Measurements from ENCODE around the gene FOXP3.
"Not testable (repeated sequence)": the region's sequence is repeated elsewhere in the genome, so short reads cannot be mapped to it uniquely, and the experiment has no call there.

Gene FOXP3

GRCh38 chrX:49264460-49264859, at the start of gene FOXP3:
FOXP3 (minus strand) TSS chrX:49264710; CDS start chrX:49258505, 6,205 bp downstream.
- DNase-seq = no peak

- no peak for DNase-seq
These were observed 47.7 kb upstream of the FOXP3 start for GRCh38 chrX:49312176-49312575.

GRCh38 chrX:49310371-49310770, 45.9 kb upstream of the FOXP3 start:
- no peak for DNase-seq

GRCh38 chrX:49309401-49309981, 45.0 kb upstream of the FOXP3 start:
- no peak for DNase-seq

- no peak for DNase-seq
These were observed 44.2 kb upstream of the FOXP3 start for GRCh38 chrX:49308604-49309269.

- not testable (repeated sequence) for DNase-seq
These were observed 43.3 kb upstream of the FOXP3 start for GRCh38 chrX:49307775-49308174.

GRCh38 chrX:49303346-49303745, 38.8 kb upstream of the FOXP3 start, which contains the start of gene GAGE10:
GAGE10 (plus strand) TSS chrX:49303646; CDS start chrX:49304860, 1,214 bp downstream.
- no peak for DNase-seq

GRCh38 chrX:49300703-49301102, 36.2 kb upstream of the FOXP3 start:
- DNase-seq = no peak

GRCh38 chrX:49299293-49299692, 34.8 kb upstream of the FOXP3 start:
- DNase-seq = not testable (repeated sequence)

GRCh38 chrX:49292400-49293362, 28.2 kb upstream of the FOXP3 start:
- DNase-seq = no peak

- no peak for DNase-seq
These were observed 27.3 kb upstream of the FOXP3 start for GRCh38 chrX:49291615-49292337.

GRCh38 chrX:49290215-49290614, 25.7 kb upstream of the FOXP3 start:
- DNase-seq = no peak

GRCh38 chrX:49287665-49288064, 23.2 kb upstream of the FOXP3 start:
- DNase-seq = no peak

GRCh38 chrX:49286581-49286980, 22.1 kb upstream of the FOXP3 start:
- DNase-seq = no peak

GRCh38 chrX:49286136-49286535, 21.6 kb upstream of the FOXP3 start:
- DNase-seq = no peak

- DNase-seq = no peak
These were observed 19.7 kb upstream of the FOXP3 start for GRCh38 chrX:49284212-49284611.

- DNase-seq = no peak
These were observed 18.1 kb upstream of the FOXP3 start for GRCh38 chrX:49282647-49283011.

GRCh38 chrX:49278081-49278480, 13.6 kb upstream of the FOXP3 start:
- no peak for DNase-seq

- no peak for DNase-seq
These were observed 13.0 kb upstream of the FOXP3 start for GRCh38 chrX:49277535-49277830.

- DNase-seq = no peak
These were observed 12.4 kb upstream of the FOXP3 start for GRCh38 chrX:49276671-49277534.

- no peak for DNase-seq
These were observed 11.7 kb upstream of the FOXP3 start for GRCh38 chrX:49276207-49276606.

- no peak for DNase-seq
These were observed 8.7 kb upstream of the FOXP3 start for GRCh38 chrX:49273181-49273727.

Measured in 8988T (cell line).